ENCODE measurements around the gene ZBTB44. TPM values are rescaled to one million over a fixed set of nuclear protein-coding genes. Genes with fewer than 3 reads are reported as not detected.

ZBTB44 gene
- total RNA-seq, 1 donor from 2014 or later = 43.6 TPM

GRCh38 chr11:130249371-130249770, 65.3 kb downstream of the ZBTB44 start:
- Histone ChIP-seq H4K20me1 (ENCODE audit: low read depth) (no peaks in the 10 kb centered on the region), H3K4me2 (no peak overlapping the region), H3K9ac (no peak overlapping the region), H3K36me3 (no peaks in the 10 kb centered on the region), H3K4me3 (no peak overlapping the region), H2AFZ (replicated peaks) (no peak overlapping the region), H3K27ac (no peak overlapping the region), H3K79me2 (ENCODE audit: low read depth) (peaks cover 46% of the 10 kb centered on the region), H3K27me3 (no peaks in the 10 kb centered on the region), H3F3A (ENCODE audit: low read depth) (no peaks in the 10 kb centered on the region), H3K9me3 (ENCODE audit: low read depth) (no peaks in the 10 kb centered on the region), H3K4me1 (no peaks in the 10 kb centered on the region)
- H3K36me3 Mint-ChIP-seq = peaks cover 19% of the 10 kb centered on the region
- DNase-seq (ENCODE audit: low spot score) = no peak
- no peaks in the 10 kb centered on the region for H3K27me3 Mint-ChIP-seq (ENCODE audit: insufficient read depth, low read depth)
- no peak overlapping the region for H3K4me3 Mint-ChIP-seq
- peaks cover 14% of the 10 kb centered on the region for H3K9me3 Mint-ChIP-seq
- no peak overlapping the region for H3K27ac Mint-ChIP-seq
- TF ChIP-seq EZH2phosphoT487 (IDR thresholded peaks at IDR 0.05) = no peak
- TF ChIP-seq CTCF (IDR thresholded peaks at IDR 0.05) = no peak
- no peak for TF ChIP-seq EZH2 (IDR thresholded peaks at IDR 0.05)
- H3K4me1 Mint-ChIP-seq = peaks cover 6% of the 10 kb centered on the region

GRCh38 chr11:130247319-130247718, 67.4 kb downstream of the ZBTB44 start:
- Histone ChIP-seq H3K4me2 (no peak overlapping the region), H3K27me3 (no peaks in the 10 kb centered on the region), H3K9ac (no peak overlapping the region), H3K79me2 (ENCODE audit: low read depth) (peaks cover 35% of the 10 kb centered on the region), H3K27ac (no peak overlapping the region), H3K4me3 (no peak overlapping the region), H3K36me3 (no peaks in the 10 kb centered on the region), H4K20me1 (ENCODE audit: low read depth) (no peaks in the 10 kb centered on the region), H3K9me3 (ENCODE audit: low read depth) (no peaks in the 10 kb centered on the region), H2AFZ (replicated peaks) (no peak overlapping the region), H3K4me1 (no peaks in the 10 kb centered on the region), H3F3A (ENCODE audit: low read depth) (no peaks in the 10 kb centered on the region)
- no peak for TF ChIP-seq CTCF (IDR thresholded peaks at IDR 0.05)
- no peak for TF ChIP-seq EZH2phosphoT487 (IDR thresholded peaks at IDR 0.05)
- TF ChIP-seq EZH2 (IDR thresholded peaks at IDR 0.05) = no peak
- H3K4me1 Mint-ChIP-seq = peaks cover 6% of the 10 kb centered on the region
- no peaks in the 10 kb centered on the region for H3K27me3 Mint-ChIP-seq (ENCODE audit: insufficient read depth, low read depth)
- peaks cover 4% of the 10 kb centered on the region for H3K9me3 Mint-ChIP-seq
- H3K4me3 Mint-ChIP-seq = no peak overlapping the region
- no peak overlapping the region for H3K27ac Mint-ChIP-seq
- H3K36me3 Mint-ChIP-seq = peaks cover 11% of the 10 kb centered on the region
- DNase-seq (ENCODE audit: low spot score) = no peak

GRCh38 chr11:130246738-130247137, 68.0 kb downstream of the ZBTB44 start:
- TF ChIP-seq CTCF (IDR thresholded peaks at IDR 0.05) (no peak), EZH2phosphoT487 (IDR thresholded peaks at IDR 0.05) (no peak), EZH2 (IDR thresholded peaks at IDR 0.05) (no peak)
- no peak overlapping the region for H3K4me3 Mint-ChIP-seq
- no peak overlapping the region for H3K9ac ChIP-seq
- DNase-seq (ENCODE audit: low spot score) = no peak
- no peak overlapping the region for H3K4me2 ChIP-seq
- H4K20me1 ChIP-seq (ENCODE audit: low read depth) = no peaks in the 10 kb centered on the region
- peaks cover 29% of the 10 kb centered on the region for H3K79me2 ChIP-seq (ENCODE audit: low read depth)
- H3K27ac Mint-ChIP-seq = no peak overlapping the region
- no peaks in the 10 kb centered on the region for H3K27me3 Mint-ChIP-seq (ENCODE audit: insufficient read depth, low read depth)
- peaks cover 2% of the 10 kb centered on the region for H3K9me3 Mint-ChIP-seq
- H3F3A ChIP-seq (ENCODE audit: low read depth) = no peaks in the 10 kb centered on the region
- H3K36me3 Mint-ChIP-seq = peaks cover 6% of the 10 kb centered on the region
- no peaks in the 10 kb centered on the region for H3K36me3 ChIP-seq
- no peak overlapping the region for H3K27ac ChIP-seq
- no peaks in the 10 kb centered on the region for H3K27me3 ChIP-seq
- no peaks in the 10 kb centered on the region for H3K9me3 ChIP-seq (ENCODE audit: low read depth)
- H2AFZ ChIP-seq (replicated peaks) = no peak overlapping the region
- H3K4me1 Mint-ChIP-seq = peaks cover 6% of the 10 kb centered on the region
- H3K4me3 ChIP-seq = no peak overlapping the region
- H3K4me1 ChIP-seq = no peaks in the 10 kb centered on the region

Data from neural progenitor cell (in vitro differentiated cells).